CD4-positive, alpha-beta T cell treated with Interleukin-17A for 1 hour (primary cell): ENCODE data around the gene ADGRA1.
"Not testable (repeated sequence)": the region's sequence is repeated elsewhere in the genome, so short reads cannot be mapped to it uniquely, and the experiment has no call there.

Experiments
- DNase-seq: peaks from one replicate; pipeline ENCODE4 v3.0.0-alpha.2; 2020

Gene ADGRA1

DNA sequence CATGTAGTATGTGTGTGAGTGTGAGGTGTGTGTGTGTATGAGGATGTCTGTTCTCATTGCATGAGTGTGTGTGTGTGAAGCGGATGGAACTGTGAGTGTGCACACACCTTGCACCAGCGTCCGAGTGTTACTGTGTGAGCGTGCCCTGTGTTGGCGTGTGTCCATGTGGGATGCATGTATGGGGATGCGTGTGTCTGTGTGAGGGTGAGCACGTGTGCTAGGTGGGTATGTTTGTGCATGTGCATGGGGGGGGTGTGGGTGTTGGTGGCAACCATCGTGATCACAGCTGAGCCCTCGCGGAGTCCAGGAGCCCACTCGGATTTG lies 78.7 kb downstream of the ADGRA1 start:
- DNase-seq = no peak

GRCh38 chr10:133166828-133167692 lies 79.3 kb downstream of the ADGRA1 start:
- no peak for DNase-seq

- DNase-seq = no peak
Measured at GRCh38 chr10:133167693-133168616, 80.2 kb downstream of the ADGRA1 start.

DNA sequence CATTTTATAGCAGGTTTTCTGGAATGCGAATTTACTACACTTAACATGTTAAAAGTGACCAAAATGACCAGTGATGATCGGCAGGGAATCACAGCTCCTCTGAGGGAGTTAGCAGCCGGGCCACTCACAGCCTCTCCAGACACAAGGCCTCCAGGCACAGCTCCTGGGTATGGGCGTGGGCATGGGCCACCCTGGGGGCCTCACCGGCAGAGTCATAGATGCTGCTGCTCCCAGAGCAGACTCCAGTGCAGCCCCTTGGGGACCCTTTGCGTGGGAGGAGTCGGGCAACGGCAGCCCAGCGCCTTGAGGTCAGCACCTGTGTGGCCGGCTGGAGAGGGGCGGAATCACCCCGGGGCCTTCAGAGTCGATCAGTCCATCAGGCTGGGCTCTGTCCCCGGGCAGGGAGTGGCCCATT lies 80.9 kb downstream of the ADGRA1 start:
- no peak for DNase-seq

DNA sequence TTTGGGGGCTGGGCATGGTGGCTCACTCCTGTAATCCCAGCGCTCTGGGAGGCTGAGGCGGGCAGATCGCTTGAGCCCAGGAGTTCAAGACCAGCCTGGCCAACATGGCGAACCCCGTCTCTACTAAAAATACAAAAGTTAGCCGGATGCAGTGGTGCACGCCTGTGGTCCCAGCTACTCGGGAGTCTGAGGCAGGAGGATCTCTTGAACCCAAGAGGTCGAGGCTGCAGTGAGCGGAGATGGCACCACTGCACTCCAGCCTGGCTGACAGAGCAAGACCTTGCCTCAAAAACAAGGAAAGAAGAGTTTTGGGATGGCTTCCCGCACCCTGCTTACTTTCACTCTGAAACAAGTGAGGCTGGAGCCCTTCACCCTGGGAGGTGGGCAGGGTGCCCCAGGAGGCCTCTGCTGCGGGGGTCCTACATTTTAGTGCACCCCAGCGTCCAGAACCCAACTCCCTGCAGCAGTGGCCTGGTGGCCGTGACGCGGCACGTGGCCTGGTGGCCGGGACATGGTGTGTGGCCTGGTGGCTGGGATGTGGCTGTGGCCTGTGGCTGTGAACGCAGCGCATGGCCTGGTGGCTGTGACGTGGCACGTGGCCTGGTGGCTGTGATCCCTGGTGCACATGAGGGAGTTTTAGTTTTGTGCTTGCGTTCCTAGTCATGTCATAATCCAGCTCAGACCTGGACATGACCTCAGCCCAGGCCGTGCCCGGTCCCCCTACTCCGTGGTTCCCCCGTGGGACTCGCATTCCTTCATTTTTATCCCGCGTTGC lies 81.6 kb downstream of the ADGRA1 start:
- no peak for DNase-seq

DNA sequence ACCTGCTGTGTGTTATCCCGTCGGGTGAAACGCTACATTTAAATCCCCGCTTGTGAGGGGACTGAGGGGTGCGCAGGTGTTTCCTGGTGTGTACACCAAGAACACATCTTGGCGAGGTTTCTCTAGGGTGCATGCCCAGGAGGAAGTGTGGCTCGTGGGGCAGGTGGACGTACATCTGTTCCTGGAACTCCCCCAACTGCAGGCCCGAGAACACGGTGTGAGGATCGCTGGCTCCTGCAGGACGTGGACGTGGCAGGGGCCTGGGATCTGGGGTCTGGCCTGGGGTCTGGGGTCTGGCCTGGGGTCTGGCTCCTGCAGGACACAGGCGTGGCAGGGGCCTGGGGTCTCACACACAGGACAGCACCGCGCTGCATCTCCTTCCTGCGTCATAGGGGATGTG lies 82.4 kb downstream of the ADGRA1 start:
- DNase-seq = no peak

- peak; percentile 4 for DNase-seq
Measured at GRCh38 chr10:133173860-133174640, 86.3 kb downstream of the ADGRA1 start.

- no peak for DNase-seq
Measured at GRCh38 chr10:133174689-133175263, 87.1 kb downstream of the ADGRA1 start.

GRCh38 chr10:133175624-133176023 lies 87.9 kb downstream of the ADGRA1 start:
- DNase-seq = not testable (repeated sequence)

- DNase-seq = no peak
Measured at GRCh38 chr10:133176546-133176945, 88.8 kb downstream of the ADGRA1 start.

- no peak for DNase-seq
Measured at GRCh38 chr10:133177380-133178157, 89.8 kb downstream of the ADGRA1 start.

- no peak for DNase-seq
Measured at GRCh38 chr10:133178357-133179127, 90.8 kb downstream of the ADGRA1 start.

DNA sequence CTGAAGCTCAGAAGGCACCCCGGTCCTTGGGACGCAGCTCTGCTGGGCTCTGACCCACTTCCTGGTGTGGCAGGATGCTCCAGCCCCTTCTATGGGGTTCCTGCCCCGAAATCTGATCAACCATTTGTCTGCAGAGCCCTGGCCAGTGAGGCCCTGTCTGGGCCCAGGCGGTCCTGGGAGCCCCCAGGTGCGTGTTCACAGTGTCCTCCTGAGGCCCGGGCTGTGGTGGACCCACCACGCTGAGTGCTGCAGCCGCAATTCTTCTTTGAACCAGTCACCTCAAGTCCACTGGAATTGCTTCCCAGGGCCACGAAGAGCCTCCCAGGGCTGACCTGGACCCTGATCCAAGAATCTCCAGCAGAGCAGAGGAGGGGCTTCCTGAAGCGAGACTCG lies 91.4 kb downstream of the ADGRA1 start:
- no peak for DNase-seq

DNA sequence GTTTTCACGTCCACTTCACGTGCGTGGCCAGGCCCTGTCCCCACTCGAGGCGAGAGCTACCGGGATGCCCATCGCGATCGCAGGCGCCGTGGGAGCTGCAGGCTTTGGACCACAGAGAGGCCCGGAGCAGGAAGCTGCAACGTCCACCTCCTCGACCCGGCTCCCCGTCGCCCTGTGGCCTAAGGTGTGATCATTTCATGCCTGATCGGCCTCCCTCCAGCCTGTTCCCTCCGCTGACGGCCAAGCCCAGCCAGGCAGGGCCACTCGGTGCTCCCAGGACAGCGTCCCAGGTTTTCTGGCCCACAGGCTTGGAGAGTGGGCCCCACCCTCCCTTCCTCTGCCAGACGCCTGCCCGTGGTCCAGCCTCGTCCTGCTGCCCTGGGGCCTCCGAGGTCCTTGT lies 91.9 kb downstream of the ADGRA1 start:
- DNase-seq = no peak

- DNase-seq = no peak
Measured at GRCh38 chr10:133180192-133180964, 92.7 kb downstream of the ADGRA1 start.

DNA sequence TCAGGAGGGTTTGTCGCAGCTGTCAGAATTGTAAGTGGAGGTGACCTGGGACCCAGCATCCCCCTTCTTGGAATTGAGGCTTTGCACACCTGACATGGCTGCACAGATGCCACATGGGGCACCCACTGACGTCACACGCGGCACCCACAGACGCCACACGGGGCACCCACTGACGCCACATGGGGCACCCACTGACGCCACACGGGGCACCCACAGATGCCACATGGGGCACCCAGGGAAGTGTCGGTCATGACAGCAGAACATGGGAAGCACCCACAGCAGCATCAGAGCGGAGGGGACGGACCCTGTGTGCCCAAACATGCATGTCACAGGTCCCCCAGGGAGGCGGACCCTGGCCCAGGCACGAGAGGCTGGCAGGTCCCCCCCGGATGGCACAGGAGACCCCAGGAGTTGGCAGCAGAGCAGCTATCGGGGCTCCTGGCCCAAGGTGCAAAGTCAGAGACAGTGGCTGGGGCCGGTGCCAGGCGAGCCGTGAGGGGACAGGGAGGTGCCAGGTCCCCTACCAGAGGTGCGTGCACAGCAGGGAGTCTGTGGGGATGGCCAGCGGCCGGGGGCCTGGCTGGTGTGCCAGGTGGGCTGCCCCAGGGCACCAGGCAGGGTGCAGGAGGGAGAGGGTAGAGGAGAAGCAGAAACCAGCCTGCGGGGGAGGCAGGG lies 93.4 kb downstream of the ADGRA1 start:
- no peak for DNase-seq
